GM18502 (cell line): Measurements from ENCODE around the gene CEP192.
"Not testable (repeated sequence)": the region's sequence is repeated elsewhere in the genome, so short reads cannot be mapped to it uniquely, and the experiment has no call there.

ENCODE experiments used
- ATAC-seq: cut with Tn5 transposase; IDR thresholded peaks from one replicate; pipeline ENCODE4 v1.9.1; 2021; ENCODE audit warnings: mild to moderate bottlenecking; ENCODE audit not compliant: unreplicated experiment, poor library complexity

CEP192 gene

GRCh38 chr18:13019301-13019700, 28.1 kb downstream of the CEP192 start:
- ATAC-seq = no peak

- no peak for ATAC-seq
These were observed 31.5 kb downstream of the CEP192 start for GRCh38 chr18:13022644-13023043.

- no peak for ATAC-seq
These were observed 34.1 kb downstream of the CEP192 start for GRCh38 chr18:13025233-13025632.

GRCh38 chr18:13026583-13027270, 35.6 kb downstream of the CEP192 start:
- no peak for ATAC-seq

GRCh38 chr18:13028869-13029268, 37.7 kb downstream of the CEP192 start:
- no peak for ATAC-seq

- no peak for ATAC-seq
These were observed 41.0 kb downstream of the CEP192 start for GRCh38 chr18:13032173-13032572.

- no peak for ATAC-seq
These were observed 44.2 kb downstream of the CEP192 start for GRCh38 chr18:13035249-13035914.

- no peak for ATAC-seq
These were observed 45.6 kb downstream of the CEP192 start for GRCh38 chr18:13036622-13037320.

GRCh38 chr18:13039806-13040205, 48.6 kb downstream of the CEP192 start:
- no peak for ATAC-seq

- no peak for ATAC-seq
These were observed 51.9 kb downstream of the CEP192 start for GRCh38 chr18:13043066-13043465.

- ATAC-seq = no peak
These were observed 57.0 kb downstream of the CEP192 start for GRCh38 chr18:13048061-13048595.

GRCh38 chr18:13051159-13051558, 60.0 kb downstream of the CEP192 start:
- no peak for ATAC-seq

- peak; percentile 65 for ATAC-seq
These were observed 60.8 kb downstream of the CEP192 start for GRCh38 chr18:13051950-13052349.

GRCh38 chr18:13054336-13054735, 63.2 kb downstream of the CEP192 start:
- no peak for ATAC-seq

- no peak for ATAC-seq
These were observed 70.5 kb downstream of the CEP192 start for GRCh38 chr18:13061630-13062189.

GRCh38 chr18:13067124-13067523, 76.0 kb downstream of the CEP192 start:
- no peak for ATAC-seq

- ATAC-seq = no peak
These were observed 76.8 kb downstream of the CEP192 start for GRCh38 chr18:13067966-13068365.

GRCh38 chr18:13070460-13070859, 79.3 kb downstream of the CEP192 start:
- ATAC-seq = no peak

GRCh38 chr18:13076886-13077285, 85.7 kb downstream of the CEP192 start:
- ATAC-seq = no peak

GRCh38 chr18:13077473-13077872, 86.3 kb downstream of the CEP192 start:
- ATAC-seq = no peak

GRCh38 chr18:13078065-13078464, 86.9 kb downstream of the CEP192 start:
- not testable (repeated sequence) for ATAC-seq
